Right atrium auricular region (tissue), 2 donors: ENCODE measurements around the gene EEF1E1. TPM values are rescaled to one million over a fixed set of nuclear protein-coding genes. Genes with fewer than 3 reads are reported as not detected.

Source experiments
- DNase-seq: peaks from one replicate; pipeline ENCODE4 v3.0.0-alpha.2; 2019; ENCODE audit warnings: low spot score
- H3K27ac ChIP-seq, 2 donors: fragments of 200-600 bp; sonication (generic); 1 replicate in 1 of 2; 2 replicates in 1 of 2; pipeline ENCODE4 v1.5.1; 2016 to 2019
- H3K27me3 ChIP-seq, 2 donors: fragments of 200-600 bp; sonication (generic); one replicate each; pipeline versions ENCODE4 v1.5.1 to v1.6.0; 2017 to 2019
- H3K36me3 ChIP-seq: fragments of 200-600 bp; sonication (generic); one replicate; pipeline ENCODE4 v1.5.1; 2016
- H3K4me1 ChIP-seq, 2 donors: fragments of 200-600 bp; sonication (generic); one replicate each; pipeline versions ENCODE4 v1.5.1 to v1.6.0; 2017 to 2019
- H3K4me3 ChIP-seq, 2 donors: fragments of 200-600 bp; sonication (generic); 1 replicate in 1 of 2; 2 replicates in 1 of 2; pipeline ENCODE4 v1.5.1; 2017 to 2019; ENCODE audit warnings: mild to moderate bottlenecking in 1 of 2, moderate library complexity in 1 of 2
- H3K9me3 ChIP-seq, 2 donors: fragments of 200-600 bp; sonication (generic); one replicate each; pipeline ENCODE4 v1.5.1; 2019
- total RNA-seq, 2 donors: library from RNA; depleted of rRNA; stranded (reverse); fragments of >200 nt; gene quantifications; one replicate each; pipeline ENCODE4 v1.1.0, GENCODE V29; 2016
- TF ChIP-seq, protein P1 (sequence below), 2 donors: fragments of 200-600 bp; sonication (generic); IDR thresholded peaks; one replicate each; pipeline ENCODE4 v1.5.1; 2019; ENCODE audit warnings: antibody characterized with exemption in 2 of 2

Gene EEF1E1
- total RNA-seq, 2 donors from 2014 or later, result 12.6 to 20.6 TPM

DNA sequence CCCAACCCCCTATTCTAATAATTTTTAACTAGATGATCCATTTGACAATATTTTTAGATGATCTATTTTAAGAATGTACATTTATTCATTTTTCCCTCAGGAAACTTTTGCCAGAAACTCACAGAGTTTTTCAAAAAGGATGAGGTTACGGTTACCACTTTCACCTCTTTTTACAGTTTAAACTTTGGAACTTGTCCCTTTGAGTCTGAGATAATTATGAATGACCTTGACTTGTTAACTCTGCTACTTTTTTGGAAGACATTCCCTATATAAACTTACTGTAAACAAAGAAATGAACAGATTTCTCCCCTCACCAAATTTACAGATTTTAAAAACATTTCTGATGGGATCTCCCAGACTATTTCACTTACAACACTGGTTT is 19.8 kb downstream of the EEF1E1 start:
- H3K27me3 ChIP-seq, result no peaks in the 10 kb centered on the region
- peaks cover 0 to 5% of the 10 kb centered on the region in 2 donors for H3K4me1 ChIP-seq
- H3K4me3 ChIP-seq, result no peak overlapping the region
- H3K36me3 ChIP-seq, result no peaks in the 10 kb centered on the region
- no peak overlapping the region for H3K27ac ChIP-seq
- TF ChIP-seq, protein P1, sequence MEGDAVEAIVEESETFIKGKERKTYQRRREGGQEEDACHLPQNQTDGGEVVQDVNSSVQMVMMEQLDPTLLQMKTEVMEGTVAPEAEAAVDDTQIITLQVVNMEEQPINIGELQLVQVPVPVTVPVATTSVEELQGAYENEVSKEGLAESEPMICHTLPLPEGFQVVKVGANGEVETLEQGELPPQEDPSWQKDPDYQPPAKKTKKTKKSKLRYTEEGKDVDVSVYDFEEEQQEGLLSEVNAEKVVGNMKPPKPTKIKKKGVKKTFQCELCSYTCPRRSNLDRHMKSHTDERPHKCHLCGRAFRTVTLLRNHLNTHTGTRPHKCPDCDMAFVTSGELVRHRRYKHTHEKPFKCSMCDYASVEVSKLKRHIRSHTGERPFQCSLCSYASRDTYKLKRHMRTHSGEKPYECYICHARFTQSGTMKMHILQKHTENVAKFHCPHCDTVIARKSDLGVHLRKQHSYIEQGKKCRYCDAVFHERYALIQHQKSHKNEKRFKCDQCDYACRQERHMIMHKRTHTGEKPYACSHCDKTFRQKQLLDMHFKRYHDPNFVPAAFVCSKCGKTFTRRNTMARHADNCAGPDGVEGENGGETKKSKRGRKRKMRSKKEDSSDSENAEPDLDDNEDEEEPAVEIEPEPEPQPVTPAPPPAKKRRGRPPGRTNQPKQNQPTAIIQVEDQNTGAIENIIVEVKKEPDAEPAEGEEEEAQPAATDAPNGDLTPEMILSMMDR (IDR thresholded peaks at IDR 0.05), result no peak
- DNase-seq, result no peak
- no peaks in the 10 kb centered on the region for H3K9me3 ChIP-seq

DNA sequence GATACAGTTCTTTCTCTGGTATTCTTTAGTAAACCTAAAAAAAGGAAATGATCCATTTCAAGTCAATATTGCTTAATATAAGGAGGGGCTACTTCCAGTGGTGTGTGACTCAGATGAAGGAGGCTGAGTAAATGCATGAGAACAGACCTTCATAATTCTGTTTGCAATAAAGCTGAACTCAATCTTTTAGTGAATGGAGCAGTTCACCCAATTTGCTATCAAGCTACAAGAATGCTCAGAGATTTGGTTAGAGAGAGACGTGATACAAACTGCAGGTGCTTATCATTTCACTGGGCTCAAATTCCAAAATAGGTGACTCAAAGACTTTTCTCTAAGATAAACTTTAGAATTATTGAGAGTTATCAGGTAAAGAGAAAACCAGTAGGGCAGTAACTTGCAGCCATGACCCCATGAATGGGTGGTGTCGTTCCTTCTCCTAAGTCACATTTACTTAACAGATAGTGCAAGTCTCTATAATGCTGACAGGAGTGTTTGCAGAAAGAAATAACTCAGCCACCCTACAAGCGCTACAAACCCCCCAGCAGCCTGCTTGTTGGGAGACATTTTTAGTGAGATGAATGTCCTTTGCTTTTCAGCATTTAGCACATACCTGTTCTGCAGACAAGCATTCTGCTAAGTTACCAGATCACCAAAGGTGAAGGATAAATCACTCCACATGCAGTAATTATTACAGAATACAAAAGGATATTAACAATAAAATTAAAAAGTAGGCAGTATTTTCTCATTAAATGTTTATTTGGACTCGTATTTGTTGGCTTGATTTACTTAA is 21.8 kb downstream of the EEF1E1 start:
- TF ChIP-seq, protein P1 (IDR thresholded peaks at IDR 0.05), result no peak
- H3K27ac ChIP-seq, result no peak overlapping the region
- no peaks in the 10 kb centered on the region for H3K9me3 ChIP-seq
- H3K36me3 ChIP-seq, result no peaks in the 10 kb centered on the region
- no peaks in the 10 kb centered on the region for H3K27me3 ChIP-seq
- no peak for DNase-seq
- peaks cover 0 to 5% of the 10 kb centered on the region in 2 donors for H3K4me1 ChIP-seq
- H3K4me3 ChIP-seq, result no peak overlapping the region

DNA sequence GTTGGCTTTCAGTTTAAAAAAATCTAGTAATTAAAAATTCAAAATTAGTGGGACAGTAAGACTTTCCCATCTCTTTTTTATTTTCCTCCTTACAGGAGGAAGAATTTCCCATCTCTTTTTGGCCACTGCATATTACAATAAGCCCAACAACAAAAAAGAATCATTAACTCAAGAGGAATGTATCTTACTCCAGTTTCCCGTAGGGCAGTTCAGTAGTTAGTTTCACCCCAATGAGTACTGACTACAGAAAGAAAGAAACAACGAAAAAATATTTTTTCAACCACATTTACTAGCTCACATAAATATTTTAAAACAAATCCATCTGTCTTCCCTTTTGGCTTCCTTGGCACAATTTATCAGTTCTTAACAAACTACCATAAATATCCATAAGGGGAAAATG is 23.2 kb downstream of the EEF1E1 start:
- Histone ChIP-seq H3K9me3 (no peaks in the 10 kb centered on the region), H3K4me3 (no peak overlapping the region), H3K36me3 (no peaks in the 10 kb centered on the region), H3K27me3 (no peaks in the 10 kb centered on the region), H3K4me1 (peaks cover 0 to 5% of the 10 kb centered on the region in 2 donors), H3K27ac (no peak overlapping the region)
- TF ChIP-seq, protein P1 (IDR thresholded peaks at IDR 0.05), result no peak
- DNase-seq, result no peak

DNA sequence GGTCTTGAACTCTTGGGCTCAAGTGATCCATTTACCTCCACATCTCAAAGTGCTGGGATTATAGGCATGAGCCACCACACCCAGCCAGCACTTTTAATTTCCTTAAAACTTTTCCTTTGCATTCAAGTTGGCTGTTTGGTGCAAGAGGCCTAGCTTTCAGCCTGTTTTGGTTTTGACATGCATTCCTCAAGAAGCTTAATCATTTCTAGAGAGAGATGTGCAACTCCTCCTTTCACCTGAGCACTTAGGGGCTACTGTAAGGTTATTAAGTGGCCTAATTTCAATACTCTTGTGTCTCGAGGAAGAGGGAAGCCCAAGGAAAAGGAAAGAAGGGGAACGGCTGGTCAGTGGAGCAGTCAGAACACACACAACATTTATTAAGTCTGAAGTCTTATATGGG is 24.4 kb downstream of the EEF1E1 start:
- DNase-seq, result no peak
- H3K4me3 ChIP-seq, result no peak overlapping the region
- H3K36me3 ChIP-seq, result no peaks in the 10 kb centered on the region
- H3K27me3 ChIP-seq, result no peaks in the 10 kb centered on the region
- TF ChIP-seq, protein P1 (IDR thresholded peaks at IDR 0.05), result no peak
- no peak overlapping the region for H3K27ac ChIP-seq
- no peaks in the 10 kb centered on the region for H3K9me3 ChIP-seq
- H3K4me1 ChIP-seq, result no peaks in the 10 kb centered on the region

DNA sequence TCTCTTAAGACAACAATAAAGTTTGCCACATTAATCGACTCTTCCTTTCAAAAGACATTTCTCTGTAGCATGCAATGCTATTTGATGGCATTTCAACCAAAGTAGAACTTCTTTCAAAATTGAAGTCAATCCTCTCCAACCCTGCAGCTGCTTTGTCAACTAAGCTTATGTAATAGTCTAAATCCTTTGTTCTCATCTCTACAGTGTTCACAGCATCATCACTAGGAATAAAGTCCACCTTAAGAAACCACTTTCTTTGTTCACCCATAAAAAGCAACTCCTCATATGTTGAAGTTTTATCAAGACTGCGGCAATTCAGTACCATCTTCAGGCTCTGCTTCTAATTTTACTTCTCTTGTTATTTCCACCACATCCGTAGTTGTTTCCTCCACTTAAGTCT is 26.6 kb downstream of the EEF1E1 start:
- H3K27me3 ChIP-seq, result no peaks in the 10 kb centered on the region
- H3K27ac ChIP-seq, result no peak overlapping the region
- no peaks in the 10 kb centered on the region for H3K9me3 ChIP-seq
- TF ChIP-seq, protein P1 (IDR thresholded peaks at IDR 0.05), result no peak
- no peak for DNase-seq
- H3K4me1 ChIP-seq, result no peaks in the 10 kb centered on the region
- no peak overlapping the region for H3K4me3 ChIP-seq
- H3K36me3 ChIP-seq, result no peaks in the 10 kb centered on the region

DNA sequence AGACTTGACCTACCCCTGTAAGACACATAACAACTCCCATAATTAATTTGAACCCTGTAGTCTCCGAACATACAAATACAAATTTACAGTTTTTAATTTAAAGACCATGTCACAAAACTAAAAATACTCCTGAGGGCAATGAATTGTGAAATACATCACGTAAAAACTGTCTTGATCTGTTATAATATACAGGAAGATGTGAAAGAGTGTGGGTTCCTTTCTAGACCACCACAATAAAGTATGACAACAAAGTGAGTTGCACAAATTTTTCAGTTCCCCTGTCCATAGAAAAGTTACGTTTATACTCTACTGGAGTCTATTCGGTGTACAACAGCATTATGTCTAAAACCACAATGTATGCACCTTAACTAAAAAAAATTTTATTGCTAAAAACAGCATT is 27.2 kb downstream of the EEF1E1 start:
- H3K27ac ChIP-seq, result no peak overlapping the region
- H3K36me3 ChIP-seq, result no peaks in the 10 kb centered on the region
- H3K4me1 ChIP-seq, result no peaks in the 10 kb centered on the region
- no peak overlapping the region for H3K4me3 ChIP-seq
- TF ChIP-seq, protein P1 (IDR thresholded peaks at IDR 0.05), result no peak
- no peak for DNase-seq
- H3K27me3 ChIP-seq, result no peaks in the 10 kb centered on the region
- no peaks in the 10 kb centered on the region for H3K9me3 ChIP-seq
